NOMO-1 (cell line): ENCODE results near the gene VWF.

Experiments
- DNase-seq, 2 experiments: peaks; one replicate each; lab custom pipeline; 2025; ENCODE audit not compliant: unreplicated experiment in 2 of 2; lab: John Stamatoyannopoulos, UW

VWF gene

GRCh38 chr12:5966486-5967095 is 157.9 kb downstream of the VWF start:
- DNase-seq, result no peak

- DNase-seq, result peak; percentile 15 to 33
Measured at GRCh38 chr12:5965950-5966383, 158.5 kb downstream of the VWF start.

- no peak for DNase-seq
Measured at GRCh38 chr12:5964913-5965900, 159.3 kb downstream of the VWF start.

- no peak for DNase-seq
Measured at GRCh38 chr12:5963515-5963914, 161.0 kb downstream of the VWF start.

GRCh38 chr12:5960783-5961182 is 163.7 kb downstream of the VWF start:
- DNase-seq, result no peak

GRCh38 chr12:5956987-5957386 is 167.5 kb downstream of the VWF start:
- DNase-seq, result no peak

- no peak for DNase-seq
Measured at GRCh38 chr12:5954661-5955060, 169.8 kb downstream of the VWF start.

GRCh38 chr12:5953835-5954586 is 170.5 kb downstream of the VWF start:
- DNase-seq, result no peak

GRCh38 chr12:5952031-5952430 is 172.4 kb downstream of the VWF start:
- DNase-seq, result no peak

- DNase-seq, result no peak
Measured at GRCh38 chr12:5948696-5949095, 175.8 kb downstream of the VWF start.

- DNase-seq, result no peak
Measured at GRCh38 chr12:5947006-5947405, 177.5 kb downstream of the VWF start.

GRCh38 chr12:5946388-5946787 is 178.1 kb downstream of the VWF start:
- no peak for DNase-seq

GRCh38 chr12:5945071-5946008 is 179.1 kb downstream of the VWF start, which contains the start of gene ANO2:
Gene ANO2 (minus strand): TSS chr12:5945259. CDS start chr12:5945217, 42 bp downstream.
- DNase-seq, result no peak

- DNase-seq, result no peak
Measured at GRCh38 chr12:5944688-5945070, 179.8 kb downstream of the VWF start.

- no peak for DNase-seq
Measured at GRCh38 chr12:5944053-5944452, 180.4 kb downstream of the VWF start.

GRCh38 chr12:5941907-5942306 is 182.6 kb downstream of the VWF start:
- no peak for DNase-seq

GRCh38 chr12:5927732-5928516 is 196.5 kb downstream of the VWF start:
- DNase-seq, result no peak

- no peak for DNase-seq
Measured at GRCh38 chr12:5925646-5926045, 198.8 kb downstream of the VWF start.

GRCh38 chr12:5924342-5924741 is 200.1 kb downstream of the VWF start:
- no peak for DNase-seq
